KOPT-K1 (cell line): Measurements from ENCODE around the gene USP8.
"Not testable (repeated sequence)": the region's sequence is repeated elsewhere in the genome, so short reads cannot be mapped to it uniquely, and the experiment has no call there.

Experiments
- H3K27ac ChIP-seq: fragments of 200-600 bp; sonication (generic); 2 replicates; pipeline ENCODE4 v1.5.1; 2016; ENCODE audit warnings: antibody characterized with exemption, mild to moderate bottlenecking, low read depth, low read length; ENCODE audit not compliant: poor library complexity, severe bottlenecking
- H3K36me3 ChIP-seq: fragments of 200-600 bp; sonication (generic); 2 replicates; pipeline ENCODE4 v1.5.1; 2017; ENCODE audit warnings: antibody characterized with exemption, mild to moderate bottlenecking, low read length, moderate library complexity; ENCODE audit not compliant: insufficient read depth
- H3K9me3 ChIP-seq: fragments of 200-600 bp; sonication (generic); 2 replicates; pipeline ENCODE4 v1.5.1; 2017; ENCODE audit warnings: antibody characterized with exemption, low read length, mild to moderate bottlenecking; ENCODE audit not compliant: insufficient read depth, poor library complexity, severe bottlenecking

Gene USP8

DNA sequence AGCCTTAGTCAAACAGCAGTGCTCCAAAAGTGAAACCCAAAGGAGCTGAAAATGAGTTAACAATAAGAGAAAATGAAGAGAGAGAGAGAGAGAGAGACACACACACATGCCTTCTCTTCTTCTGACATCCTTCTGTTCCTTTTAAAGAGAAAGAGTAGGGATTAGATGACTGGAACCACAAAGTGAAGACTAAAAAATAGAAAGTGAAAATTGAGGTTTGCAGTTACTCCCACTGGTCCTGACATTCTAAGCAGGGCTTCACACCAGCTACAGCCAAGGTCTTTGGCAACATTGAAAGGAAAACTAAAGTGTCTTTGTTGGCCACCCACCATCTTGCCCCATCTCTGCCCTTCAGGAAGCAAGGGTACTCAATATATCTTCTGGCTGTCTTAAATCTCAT lies 63.1 kb downstream of the USP8 start:
- H3K9me3 ChIP-seq, result no peaks in the 10 kb centered on the region
- peaks cover 85% of the 10 kb centered on the region for H3K36me3 ChIP-seq
- no peak overlapping the region for H3K27ac ChIP-seq

DNA sequence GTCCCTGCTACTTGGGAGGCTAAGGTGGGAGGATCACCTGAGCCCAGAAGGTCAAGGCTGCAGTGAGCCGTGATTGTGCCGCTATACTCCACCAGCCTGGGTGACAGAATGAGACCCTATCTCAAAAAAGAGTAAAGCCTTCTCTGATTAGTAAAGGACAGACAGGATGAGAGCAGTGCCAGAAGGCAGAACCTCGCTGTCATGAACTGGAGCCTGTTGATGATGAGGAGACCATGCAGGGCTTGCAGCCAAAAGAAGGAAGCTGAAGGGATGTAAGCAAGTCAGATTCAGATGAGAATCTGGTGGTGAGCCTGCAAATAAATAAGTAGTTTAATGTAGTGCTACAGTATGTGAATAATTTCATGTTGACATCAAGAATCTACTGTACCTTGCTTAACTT lies 69.4 kb downstream of the USP8 start:
- no peak overlapping the region for H3K27ac ChIP-seq
- no peaks in the 10 kb centered on the region for H3K9me3 ChIP-seq
- peaks cover 95% of the 10 kb centered on the region for H3K36me3 ChIP-seq

DNA sequence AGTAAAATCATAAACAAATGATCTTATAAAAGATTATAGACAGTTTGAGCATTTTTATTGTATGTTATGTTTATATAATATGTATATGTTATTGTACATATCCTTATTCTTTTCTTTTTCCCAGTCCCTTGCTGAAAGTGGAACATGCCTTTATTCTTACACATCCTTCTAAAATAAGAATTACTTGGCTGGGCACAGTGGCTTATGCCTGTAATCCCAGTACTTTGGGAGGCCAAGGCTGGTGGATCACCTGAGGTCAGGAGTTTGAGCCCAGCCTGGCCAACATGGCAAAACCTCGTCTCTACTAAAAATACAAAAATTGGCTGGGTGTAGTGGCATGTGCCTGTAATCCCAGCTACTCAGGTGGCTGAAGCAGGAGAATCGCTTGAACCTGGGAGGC lies 70.3 kb downstream of the USP8 start:
- H3K9me3 ChIP-seq, H3K27ac ChIP-seq: not testable (repeated sequence)
- H3K36me3 ChIP-seq, result peaks cover 96% of the 10 kb centered on the region

DNA sequence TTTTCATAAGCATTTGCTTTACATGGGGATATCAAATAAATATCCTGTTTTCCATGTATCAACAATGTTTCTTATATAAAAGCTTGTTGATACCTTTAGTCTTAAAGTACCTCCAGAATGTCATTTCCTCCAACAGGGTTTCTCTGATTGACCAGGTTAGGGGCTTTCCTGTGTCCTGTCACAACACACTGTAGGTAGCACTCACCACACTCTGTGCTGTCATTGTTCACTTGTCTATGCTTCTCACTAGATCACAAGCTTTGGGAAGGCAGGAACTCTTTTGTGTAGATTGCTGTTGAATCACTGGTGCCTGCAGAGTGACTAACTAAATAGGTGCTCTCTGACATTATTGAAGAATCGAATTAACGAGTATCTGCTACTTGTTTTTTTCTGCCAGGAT lies 72.5 kb downstream of the USP8 start:
- Histone ChIP-seq H3K9me3 (no peaks in the 10 kb centered on the region), H3K36me3 (peaks cover 96% of the 10 kb centered on the region), H3K27ac (no peak overlapping the region)

DNA sequence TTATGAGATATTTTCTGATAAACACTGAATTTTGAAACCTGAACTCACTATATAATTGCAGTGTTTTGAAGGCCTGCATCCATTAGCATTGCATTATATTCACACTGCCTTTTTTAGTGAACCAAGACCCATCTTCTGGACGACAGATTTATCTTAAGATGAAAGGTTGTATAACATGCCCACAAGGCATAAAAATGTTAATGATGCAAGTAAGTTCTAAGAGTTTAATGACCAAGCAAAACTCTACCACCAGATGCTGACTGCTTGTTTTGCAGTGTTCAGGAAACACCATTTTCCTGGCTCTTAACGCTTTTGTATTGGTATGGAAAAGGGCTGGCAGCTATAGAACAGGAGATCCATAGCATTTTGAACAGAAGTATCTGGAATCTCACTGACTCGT lies 76.1 kb downstream of the USP8 start:
- H3K36me3 ChIP-seq, result peaks cover 77% of the 10 kb centered on the region

DNA sequence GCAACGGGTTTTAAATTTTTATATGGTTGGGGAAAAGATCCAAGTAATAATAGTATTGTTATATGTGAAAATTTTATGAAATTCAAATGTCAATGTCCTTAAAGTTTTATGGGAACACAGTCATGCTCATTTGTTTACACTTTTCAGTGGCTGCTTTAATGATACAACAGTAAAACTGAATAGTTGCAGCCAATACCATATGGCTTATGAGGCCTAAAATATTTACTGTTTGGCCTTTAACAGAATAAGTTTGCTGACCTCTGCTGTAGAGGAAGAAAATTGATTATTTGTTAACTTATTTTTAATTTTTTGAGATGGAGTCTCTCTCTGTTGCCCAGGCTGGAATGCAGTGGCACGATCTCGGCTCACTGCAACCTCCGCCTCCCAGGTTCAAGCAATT lies 77.6 kb downstream of the USP8 start:
- H3K27ac ChIP-seq, result no peak overlapping the region
- H3K9me3 ChIP-seq, result no peaks in the 10 kb centered on the region
- peaks cover 65% of the 10 kb centered on the region for H3K36me3 ChIP-seq

More for the DNA sequence above, 76.1 kb downstream of the USP8 start:
- no peak overlapping the region for H3K27ac ChIP-seq
- H3K9me3 ChIP-seq, result no peaks in the 10 kb centered on the region

DNA sequence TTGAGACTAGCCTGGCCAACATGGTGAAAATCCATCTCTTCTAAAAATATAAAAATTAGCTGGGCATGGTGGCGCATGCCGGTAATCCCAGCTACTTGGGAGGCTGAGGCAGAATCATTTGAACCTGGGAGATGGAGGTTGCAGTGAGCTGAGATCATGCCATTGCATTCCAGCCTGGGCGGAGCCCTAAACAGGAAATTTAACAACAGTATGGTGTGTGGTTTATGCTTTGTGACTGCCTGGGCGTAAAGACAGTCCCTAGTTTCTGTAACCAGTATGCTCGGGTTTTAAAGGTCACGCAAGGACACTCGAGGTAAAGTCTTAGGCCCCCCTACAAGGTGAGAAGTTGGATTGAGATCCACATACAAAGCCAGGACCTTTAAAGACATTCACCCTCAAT lies 78.9 kb downstream of the USP8 start:
- H3K9me3 ChIP-seq, result no peaks in the 10 kb centered on the region

DNA sequence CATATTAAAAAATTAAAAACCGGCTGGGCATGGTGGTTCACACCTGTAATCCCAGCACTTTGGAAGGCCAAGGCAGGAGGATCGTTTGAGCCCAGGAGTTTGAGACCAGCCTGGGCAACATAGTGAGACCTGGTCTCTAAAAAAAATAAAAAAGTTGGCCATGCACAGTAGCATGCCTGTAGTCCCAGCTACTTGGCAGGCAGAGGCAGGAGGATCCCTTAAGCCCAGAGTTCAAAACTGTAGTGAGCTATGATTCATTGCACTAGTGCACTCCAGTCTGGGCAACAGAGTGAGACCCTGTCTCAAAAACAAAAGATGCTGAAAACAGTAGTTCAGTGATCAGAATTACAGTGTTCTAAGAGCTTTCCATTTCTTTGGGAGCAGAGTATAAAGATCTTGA lies 81.5 kb downstream of the USP8 start:
- H3K36me3 ChIP-seq, result peaks cover 27% of the 10 kb centered on the region
- H3K9me3 ChIP-seq, H3K27ac ChIP-seq: not testable (repeated sequence)

More for the DNA sequence above, 78.9 kb downstream of the USP8 start:
- peaks cover 52% of the 10 kb centered on the region for H3K36me3 ChIP-seq
- no peak overlapping the region for H3K27ac ChIP-seq

DNA sequence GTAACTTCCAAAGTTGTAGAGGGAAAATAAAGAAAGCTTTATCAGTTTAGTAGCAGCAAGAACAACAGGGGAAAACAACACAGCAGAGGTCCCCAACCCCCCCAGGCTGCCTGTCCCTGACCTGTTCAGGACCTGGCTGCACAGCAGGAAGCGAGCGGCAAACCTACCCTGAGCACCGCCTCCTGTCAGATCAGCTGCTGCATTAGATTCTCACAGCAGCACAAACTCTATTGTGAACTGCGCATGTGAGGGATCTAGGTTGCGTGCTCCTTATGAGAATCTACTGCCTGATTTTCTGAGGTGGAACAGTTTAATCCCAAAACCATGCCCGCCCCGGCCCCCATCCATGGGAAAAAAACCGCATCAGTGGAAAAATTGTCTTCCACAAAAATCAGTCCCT lies 81.9 kb downstream of the USP8 start:
- Histone ChIP-seq H3K36me3 (peaks cover 22% of the 10 kb centered on the region), H3K9me3 (no peaks in the 10 kb centered on the region), H3K27ac (no peak overlapping the region)

DNA sequence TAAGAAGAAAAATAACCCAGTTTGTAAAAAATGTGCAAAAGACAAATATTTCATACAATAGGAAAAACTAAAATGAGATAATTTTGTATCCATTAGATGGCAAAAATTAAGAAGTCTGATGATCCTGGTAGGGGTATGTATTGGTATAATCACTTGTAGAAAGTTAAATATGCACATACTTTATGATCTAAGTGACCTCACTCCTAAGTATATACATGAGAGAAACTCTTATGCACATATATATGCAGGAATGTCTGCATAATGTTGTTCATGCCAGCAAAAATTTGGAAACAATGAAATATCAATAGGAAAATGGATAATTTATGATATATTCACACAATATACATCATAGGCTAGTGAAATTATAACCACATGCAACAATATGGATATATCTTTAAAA lies 88.8 kb downstream of the USP8 start:
- Histone ChIP-seq H3K9me3 (no peaks in the 10 kb centered on the region), H3K27ac (no peak overlapping the region), H3K36me3 (no peaks in the 10 kb centered on the region)

DNA sequence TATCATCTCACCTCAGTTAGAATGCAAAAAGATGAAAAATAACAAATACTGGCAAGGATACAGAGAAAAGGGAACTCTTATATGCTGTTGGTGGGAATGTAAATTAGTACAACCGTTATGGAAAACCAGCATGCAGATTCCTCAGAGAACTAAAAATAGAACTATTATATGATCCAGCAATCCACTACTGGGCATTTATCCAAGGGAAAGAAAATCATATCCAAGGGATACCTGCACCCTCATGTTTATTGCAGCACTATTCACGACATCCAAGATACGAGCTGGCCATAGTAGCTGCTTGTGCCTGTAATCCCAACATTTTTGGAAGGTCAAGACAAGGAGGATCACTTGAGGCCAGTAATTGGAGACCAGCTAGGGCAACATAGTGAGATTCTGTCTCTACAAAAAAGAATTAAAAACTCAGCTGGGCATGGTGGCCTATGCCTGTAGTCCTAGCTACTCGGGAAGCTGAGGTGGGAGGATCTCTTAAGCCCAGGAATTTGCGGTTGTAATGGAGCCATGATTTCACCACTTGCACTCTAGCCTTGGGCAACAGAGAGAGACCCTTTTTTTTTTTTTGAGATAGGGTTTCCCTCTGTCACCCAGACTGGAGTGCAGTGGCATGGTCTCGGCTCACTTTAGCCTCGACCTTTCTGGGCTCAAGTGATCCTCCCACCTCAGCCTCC lies 95.7 kb downstream of the USP8 start:
- Histone ChIP-seq H3K9me3 (no peaks in the 10 kb centered on the region), H3K36me3 (no peaks in the 10 kb centered on the region), H3K27ac (no peak overlapping the region)

DNA sequence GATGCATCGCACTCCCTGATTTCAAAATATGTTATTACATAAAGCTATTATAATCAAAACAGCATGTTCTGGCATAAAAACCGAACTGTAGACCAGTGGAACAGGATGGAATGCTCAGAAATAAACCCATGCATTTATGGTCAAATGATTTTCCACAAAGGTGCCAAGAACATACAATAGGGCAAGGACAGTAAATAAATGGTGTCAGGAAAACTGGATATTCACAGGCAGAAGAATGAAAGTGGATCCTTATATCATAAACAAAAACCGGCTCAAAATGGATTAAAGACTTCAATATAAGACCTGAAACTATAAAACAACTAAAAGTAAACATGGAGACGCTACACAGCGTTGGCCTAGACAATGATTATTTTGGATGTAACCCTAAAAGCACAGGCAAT lies 99.6 kb downstream of the USP8 start:
- H3K9me3 ChIP-seq, result no peaks in the 10 kb centered on the region
- no peaks in the 10 kb centered on the region for H3K36me3 ChIP-seq
- no peak overlapping the region for H3K27ac ChIP-seq

DNA sequence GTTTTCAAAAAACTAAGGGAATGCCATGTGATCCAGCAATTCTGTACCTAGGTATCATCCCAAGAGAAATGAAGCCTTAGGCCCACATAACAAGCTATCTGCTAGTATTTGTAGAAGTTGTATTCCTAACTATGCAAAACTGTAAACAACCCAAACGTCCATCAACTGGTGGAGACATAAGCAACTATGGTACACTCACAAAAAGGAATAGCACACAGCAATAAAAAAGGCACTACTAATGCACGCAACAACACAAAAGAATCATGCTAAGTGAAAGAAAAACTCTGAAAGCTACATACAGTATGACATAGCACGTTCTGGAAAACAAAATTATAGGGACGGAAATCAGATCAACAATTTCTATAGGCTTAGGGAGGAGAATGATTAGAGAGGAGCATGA lies 107.0 kb downstream of the USP8 start:
- Histone ChIP-seq H3K27ac (no peak overlapping the region), H3K9me3 (peaks cover 5% of the 10 kb centered on the region), H3K36me3 (no peaks in the 10 kb centered on the region)

DNA sequence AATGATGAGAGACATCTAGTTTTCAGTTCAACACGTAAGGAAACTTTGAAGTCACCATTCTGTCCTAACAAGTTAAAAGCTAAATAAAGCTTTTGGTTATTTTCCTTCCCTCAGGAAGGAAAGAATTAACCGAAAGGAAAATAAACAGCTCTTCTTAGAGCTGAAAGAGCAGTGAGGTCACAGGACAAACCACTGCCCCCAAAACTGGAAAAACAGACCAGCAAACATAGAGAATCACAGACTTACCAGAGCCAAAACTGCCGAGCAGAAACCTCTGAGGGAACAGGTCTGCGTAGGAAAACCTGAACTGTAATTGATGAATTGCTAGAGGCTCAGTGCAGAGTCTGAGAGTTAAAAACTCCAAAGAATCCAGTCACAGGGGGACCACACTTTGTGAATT lies 107.6 kb downstream of the USP8 start:
- Histone ChIP-seq H3K27ac (no peak overlapping the region), H3K9me3 (peaks cover 5% of the 10 kb centered on the region), H3K36me3 (no peaks in the 10 kb centered on the region)

DNA sequence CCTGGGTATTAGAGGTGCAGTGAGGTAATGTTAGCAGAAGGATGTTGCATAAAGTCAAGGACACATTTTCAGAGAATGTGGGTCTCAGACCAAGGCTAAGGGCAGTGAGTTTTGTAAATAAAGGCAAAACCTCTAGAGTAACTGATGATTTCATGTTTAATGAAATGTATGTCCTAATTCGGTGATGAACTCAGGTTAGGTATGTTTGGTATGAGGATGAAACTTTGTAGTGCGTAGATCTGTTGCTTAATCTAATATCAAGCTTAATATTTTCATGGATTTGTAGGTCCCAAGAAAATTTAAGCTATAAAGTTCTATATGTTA lies 118.6 kb downstream of the USP8 start:
- H3K36me3 ChIP-seq, result no peaks in the 10 kb centered on the region
- no peaks in the 10 kb centered on the region for H3K9me3 ChIP-seq
- H3K27ac ChIP-seq, result no peak overlapping the region

DNA sequence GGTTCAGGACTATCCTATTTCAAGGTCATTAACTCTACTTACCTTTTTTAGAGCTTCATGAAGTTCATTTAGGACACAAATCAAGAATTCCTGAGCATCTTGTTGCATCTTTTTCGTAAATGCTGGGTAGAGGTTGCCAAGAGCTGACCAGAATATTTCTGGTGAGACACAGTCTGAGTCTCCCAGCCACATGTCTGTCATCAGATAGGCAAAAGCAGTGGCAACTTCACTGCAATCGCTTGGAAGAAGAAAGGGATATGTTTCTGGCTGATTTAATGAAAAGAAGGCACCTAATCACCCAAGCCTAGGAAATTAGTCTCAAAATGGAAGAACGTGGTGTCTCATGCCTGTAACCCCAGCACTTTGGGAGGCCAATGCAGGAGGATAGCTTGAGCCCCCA lies 119.4 kb downstream of the USP8 start:
- H3K27ac ChIP-seq, result no peak overlapping the region
- no peaks in the 10 kb centered on the region for H3K36me3 ChIP-seq
- no peaks in the 10 kb centered on the region for H3K9me3 ChIP-seq
